Measurements from ENCODE around the gene BICD1.

The BICD1 gene

GRCh38 chr12:32418903-32419519, 312.4 kb downstream of the BICD1 start:
- no peak for DNase-seq

GRCh38 chr12:32419520-32419960, 312.9 kb downstream of the BICD1 start:
- no peak for DNase-seq

- DNase-seq: no peak
These were observed 313.7 kb downstream of the BICD1 start for GRCh38 chr12:32420356-32420755.

- no peak for DNase-seq
These were observed 316.9 kb downstream of the BICD1 start for GRCh38 chr12:32423559-32423958.

- no peak for DNase-seq
These were observed 324.4 kb downstream of the BICD1 start for GRCh38 chr12:32431025-32431424.
